T-helper 9 cell (primary cell): ENCODE results near the gene AGBL4.
"Not testable (repeated sequence)": the region's sequence is repeated elsewhere in the genome, so short reads cannot be mapped to it uniquely, and the experiment has no call there.

Source experiments
- DNase-seq: peaks from one replicate; pipeline ENCODE4 v3.0.0-alpha.2; 2020

The AGBL4 gene

GRCh38 chr1:49298304-49298703 is 725.5 kb downstream of the AGBL4 start:
- no peak for DNase-seq

- DNase-seq, result no peak
Measured at GRCh38 chr1:49297783-49298182, 726.0 kb downstream of the AGBL4 start.

GRCh38 chr1:49294539-49294938 is 729.2 kb downstream of the AGBL4 start:
- DNase-seq, result no peak

- no peak for DNase-seq
Measured at GRCh38 chr1:49293016-49293415, 730.7 kb downstream of the AGBL4 start.

- DNase-seq, result not testable (repeated sequence)
Measured at GRCh38 chr1:49257211-49258049, 766.3 kb downstream of the AGBL4 start.

- no peak for DNase-seq
Measured at GRCh38 chr1:49252917-49253316, 770.8 kb downstream of the AGBL4 start.

GRCh38 chr1:49251019-49251784 is 772.6 kb downstream of the AGBL4 start:
- no peak for DNase-seq

- DNase-seq, result no peak
Measured at GRCh38 chr1:49240709-49241221, 783.0 kb downstream of the AGBL4 start.

GRCh38 chr1:49234988-49235387 is 788.8 kb downstream of the AGBL4 start:
- DNase-seq, result no peak

GRCh38 chr1:49229555-49229954 is 794.2 kb downstream of the AGBL4 start:
- no peak for DNase-seq

- no peak for DNase-seq
Measured at GRCh38 chr1:49226758-49227157, 797.0 kb downstream of the AGBL4 start.

GRCh38 chr1:49225464-49225863 is 798.3 kb downstream of the AGBL4 start:
- DNase-seq, result no peak

GRCh38 chr1:49213301-49213700 is 810.5 kb downstream of the AGBL4 start:
- DNase-seq, result no peak

- no peak for DNase-seq
Measured at GRCh38 chr1:49208712-49209111, 815.0 kb downstream of the AGBL4 start.

GRCh38 chr1:49204720-49205119 is 819.0 kb downstream of the AGBL4 start:
- DNase-seq, result no peak

- no peak for DNase-seq
Measured at GRCh38 chr1:49200738-49201137, 823.0 kb downstream of the AGBL4 start.

- DNase-seq, result no peak
Measured at GRCh38 chr1:49199564-49199963, 824.2 kb downstream of the AGBL4 start.

GRCh38 chr1:49197081-49197480 is 826.7 kb downstream of the AGBL4 start:
- DNase-seq, result no peak

- no peak for DNase-seq
Measured at GRCh38 chr1:49190138-49190537, 833.6 kb downstream of the AGBL4 start.

GRCh38 chr1:49187056-49187455 is 836.7 kb downstream of the AGBL4 start:
- DNase-seq, result no peak

GRCh38 chr1:49185450-49185980 is 838.2 kb downstream of the AGBL4 start:
- no peak for DNase-seq

- no peak for DNase-seq
Measured at GRCh38 chr1:49183489-49183888, 840.3 kb downstream of the AGBL4 start.

- no peak for DNase-seq
Measured at GRCh38 chr1:49181033-49181432, 842.7 kb downstream of the AGBL4 start.
